Measurements from ENCODE around the gene SERINC5. TPM values are rescaled to one million over a fixed set of nuclear protein-coding genes. Genes with fewer than 3 reads are reported as not detected.

SERINC5 gene
- total and polyA plus RNA-seq, 7 donors: 0.70 to 8.6 (median 2.7) TPM

GRCh38 chr5:80251636-80252035, 4.2 kb downstream of the SERINC5 start:
- intact Hi-C loops (cut with DNase I): loop anchor here (5.0 to 10.0 kb wide), 3 partner anchors 34 to 153 kb away; partner anchors contain the start of gene ZFYVE16 (in 1 of the 2)
- TF ChIP-seq, protein P1, sequence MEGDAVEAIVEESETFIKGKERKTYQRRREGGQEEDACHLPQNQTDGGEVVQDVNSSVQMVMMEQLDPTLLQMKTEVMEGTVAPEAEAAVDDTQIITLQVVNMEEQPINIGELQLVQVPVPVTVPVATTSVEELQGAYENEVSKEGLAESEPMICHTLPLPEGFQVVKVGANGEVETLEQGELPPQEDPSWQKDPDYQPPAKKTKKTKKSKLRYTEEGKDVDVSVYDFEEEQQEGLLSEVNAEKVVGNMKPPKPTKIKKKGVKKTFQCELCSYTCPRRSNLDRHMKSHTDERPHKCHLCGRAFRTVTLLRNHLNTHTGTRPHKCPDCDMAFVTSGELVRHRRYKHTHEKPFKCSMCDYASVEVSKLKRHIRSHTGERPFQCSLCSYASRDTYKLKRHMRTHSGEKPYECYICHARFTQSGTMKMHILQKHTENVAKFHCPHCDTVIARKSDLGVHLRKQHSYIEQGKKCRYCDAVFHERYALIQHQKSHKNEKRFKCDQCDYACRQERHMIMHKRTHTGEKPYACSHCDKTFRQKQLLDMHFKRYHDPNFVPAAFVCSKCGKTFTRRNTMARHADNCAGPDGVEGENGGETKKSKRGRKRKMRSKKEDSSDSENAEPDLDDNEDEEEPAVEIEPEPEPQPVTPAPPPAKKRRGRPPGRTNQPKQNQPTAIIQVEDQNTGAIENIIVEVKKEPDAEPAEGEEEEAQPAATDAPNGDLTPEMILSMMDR (IDR thresholded peaks at IDR 0.05): no peak
- Histone ChIP-seq H3K36me3 (ENCODE audit: insufficient read depth in 1 of 2, low read depth in 1 of 2) (no peaks in the 10 kb centered on the region), H3K4me1 (peaks cover 17% of the 10 kb centered on the region), H3K27ac (no peak overlapping the region), H3K4me3 (no peak overlapping the region), H3K9me3 (no peaks in the 10 kb centered on the region), H3K27me3 (ENCODE audit: insufficient read depth in 3 of 3, low read length in 2 of 3) (no peaks in the 10 kb centered on the region)
- ATAC-seq: peak in 3 of 4 donors; percentile 27 to 62 (median 54)
- 60 to 73% (median 73%) methylated on average over 8 of the region's 8 CpGs for WGBS, 3 donors
- DNase-seq: peak; percentile 63 to 76

DNA sequence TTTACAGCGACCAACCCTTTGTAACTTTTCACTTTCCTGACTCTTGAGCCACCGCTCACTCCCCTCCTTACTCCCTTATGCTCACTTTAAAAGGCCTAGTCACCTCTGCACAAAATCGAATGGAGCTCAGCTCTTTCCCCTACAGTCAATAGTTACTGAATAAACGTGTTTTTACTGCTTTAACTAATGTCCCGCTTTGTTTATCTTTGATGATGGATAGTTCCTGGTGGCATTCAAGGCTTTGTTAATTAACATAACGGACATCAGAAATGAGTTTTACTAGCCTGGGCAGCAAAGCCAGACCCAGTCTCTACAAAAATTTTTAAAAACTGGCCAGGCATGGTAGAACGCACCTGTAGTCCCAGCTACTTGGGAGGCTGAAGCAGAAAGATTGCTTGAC, 5.0 kb downstream of the SERINC5 start:
- WGBS, 3 donors: 82 to 89% (median 84%) methylated on average over 7 of the region's 7 CpGs
- TF ChIP-seq, protein P1 (IDR thresholded peaks at IDR 0.05): no peak
- no peak for ATAC-seq
- intact Hi-C loops (cut with DNase I): loop anchor here (5.0 to 10.0 kb wide), 3 partner anchors 34 to 154 kb away; partner anchors contain the start of gene ZFYVE16 (in 1 of the 2)
- H3K36me3 ChIP-seq (ENCODE audit: insufficient read depth in 1 of 2, low read depth in 1 of 2): no peaks in the 10 kb centered on the region
- H3K4me1 ChIP-seq: peaks cover 19% of the 10 kb centered on the region
- H3K9me3 ChIP-seq: no peaks in the 10 kb centered on the region
- H3K27me3 ChIP-seq (ENCODE audit: insufficient read depth in 3 of 3, low read length in 2 of 3): no peaks in the 10 kb centered on the region
- no peak for DNase-seq
- no peak overlapping the region for H3K4me3 ChIP-seq
- H3K27ac ChIP-seq: no peak overlapping the region

- Histone ChIP-seq H3K9me3 (no peaks in the 10 kb centered on the region), H3K27ac (no peak overlapping the region), H3K36me3 (ENCODE audit: insufficient read depth in 1 of 2, low read depth in 1 of 2) (no peaks in the 10 kb centered on the region), H3K4me1 (peaks cover 19% of the 10 kb centered on the region), H3K4me3 (no peak overlapping the region), H3K27me3 (ENCODE audit: insufficient read depth in 3 of 3, low read length in 2 of 3) (no peaks in the 10 kb centered on the region)
- TF ChIP-seq, protein P1 (IDR thresholded peaks at IDR 0.05): no peak
- intact Hi-C loops (cut with DNase I): loop anchor here (5.0 to 10.0 kb wide), 3 partner anchors 33 to 155 kb away; partner anchors contain the start of gene ZFYVE16 (in 1 of the 2)
- no peak for DNase-seq
- ATAC-seq: no peak
- 52 to 79% (median 78%) methylated on average over 1 of the region's 1 CpG for WGBS, 3 donors
These were observed 5.9 kb downstream of the SERINC5 start for GRCh38 chr5:80249901-80250300.

DNA sequence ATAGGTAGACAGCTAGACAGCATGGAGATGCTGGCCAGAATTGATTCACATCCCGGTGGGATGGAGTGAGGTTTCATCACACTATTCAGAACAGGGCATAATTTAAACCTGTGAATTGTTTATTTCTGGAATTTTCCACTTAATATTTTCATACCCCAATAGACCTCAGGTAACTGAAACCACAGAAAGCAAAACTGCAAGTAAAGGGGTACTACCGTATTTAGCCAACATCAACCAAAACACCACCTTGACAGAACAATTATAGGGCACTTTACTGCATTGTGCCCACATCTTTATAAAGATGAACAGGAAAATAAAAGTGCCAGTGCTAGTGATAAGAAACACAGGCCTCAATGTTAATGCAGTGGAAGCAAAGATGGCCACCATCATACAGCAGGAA, 7.5 kb downstream of the SERINC5 start:
- Histone ChIP-seq H3K27ac (no peak overlapping the region), H3K4me1 (peaks cover 13% of the 10 kb centered on the region), H3K36me3 (ENCODE audit: insufficient read depth in 1 of 2, low read depth in 1 of 2) (no peaks in the 10 kb centered on the region), H3K9me3 (no peaks in the 10 kb centered on the region), H3K27me3 (ENCODE audit: insufficient read depth in 3 of 3, low read length in 2 of 3) (no peaks in the 10 kb centered on the region), H3K4me3 (no peak overlapping the region)
- TF ChIP-seq, protein P1 (IDR thresholded peaks at IDR 0.05): no peak
- DNase-seq (no peak), ATAC-seq (no peak)
- WGBS, 3 donors: 92 to 95% (median 94%) methylated on average over 2 of the region's 2 CpGs
- intact Hi-C loops (cut with DNase I): no loop called here

Data from psoas muscle (tissue), 8 donors.